PFSK-1 (cell line): Measurements from ENCODE around the gene GOLIM4.

ENCODE experiments used
- SIN3A ChIP-seq: IDR thresholded peaks from 2 replicates; pipeline ENCODE4 v1.6.1; 2012; ENCODE audit warnings: mild to moderate bottlenecking, low read length, moderate library complexity, borderline replicate concordance; ENCODE audit not compliant: insufficient read depth
- TAF1 ChIP-seq: IDR thresholded peaks from 2 replicates; pipeline ENCODE4 v1.6.1; 2012; ENCODE audit warnings: low read length, control low read depth, borderline replicate concordance; ENCODE audit not compliant: insufficient read depth

GRCh38 chr3:168090306-168091085, 5.2 kb downstream of the GOLIM4 start:
- no peak for TF ChIP-seq SIN3A
- TF ChIP-seq TAF1: no peak
